ENCODE results near the gene COMMD3.

- TF ChIP-seq CTCF (IDR thresholded peaks at IDR 0.05; ENCODE audit: extremely low read depth in 1 of 2, insufficient read depth in 1 of 2, low read depth in 1 of 2, low read length in 2 of 2) = no peak
- no peak for TF ChIP-seq POLR2A (IDR thresholded peaks at IDR 0.05; ENCODE audit: low read depth, low read length)
- no peak for TF ChIP-seq POLR2AphosphoS5 (IDR thresholded peaks at IDR 0.05; ENCODE audit: insufficient read depth, low read depth, low read length)
- TF ChIP-seq MYC (IDR thresholded peaks at IDR 0.05; ENCODE audit: low read depth, low read length) = no peak
- TF ChIP-seq GATA2 (IDR thresholded peaks at IDR 0.05; ENCODE audit: insufficient read depth, insufficient read length, low read depth, low read length) = no peak
Observed at GRCh38 chr10:22342421-22342820, 26.2 kb downstream of the COMMD3 start.

Measured in endothelial cell of umbilical vein (primary cell).